Measurements from ENCODE around the gene OLFML2A. TPM values are rescaled to one million over a fixed set of nuclear protein-coding genes. Genes with fewer than 3 reads are reported as not detected.

Gene OLFML2A
- total and polyA plus RNA-seq, 2 of the 13 experiments (the other 11 are each of a cell fraction or from before 2014, with no cell fraction given) = 0.01 to 0.02 TPM

DNA sequence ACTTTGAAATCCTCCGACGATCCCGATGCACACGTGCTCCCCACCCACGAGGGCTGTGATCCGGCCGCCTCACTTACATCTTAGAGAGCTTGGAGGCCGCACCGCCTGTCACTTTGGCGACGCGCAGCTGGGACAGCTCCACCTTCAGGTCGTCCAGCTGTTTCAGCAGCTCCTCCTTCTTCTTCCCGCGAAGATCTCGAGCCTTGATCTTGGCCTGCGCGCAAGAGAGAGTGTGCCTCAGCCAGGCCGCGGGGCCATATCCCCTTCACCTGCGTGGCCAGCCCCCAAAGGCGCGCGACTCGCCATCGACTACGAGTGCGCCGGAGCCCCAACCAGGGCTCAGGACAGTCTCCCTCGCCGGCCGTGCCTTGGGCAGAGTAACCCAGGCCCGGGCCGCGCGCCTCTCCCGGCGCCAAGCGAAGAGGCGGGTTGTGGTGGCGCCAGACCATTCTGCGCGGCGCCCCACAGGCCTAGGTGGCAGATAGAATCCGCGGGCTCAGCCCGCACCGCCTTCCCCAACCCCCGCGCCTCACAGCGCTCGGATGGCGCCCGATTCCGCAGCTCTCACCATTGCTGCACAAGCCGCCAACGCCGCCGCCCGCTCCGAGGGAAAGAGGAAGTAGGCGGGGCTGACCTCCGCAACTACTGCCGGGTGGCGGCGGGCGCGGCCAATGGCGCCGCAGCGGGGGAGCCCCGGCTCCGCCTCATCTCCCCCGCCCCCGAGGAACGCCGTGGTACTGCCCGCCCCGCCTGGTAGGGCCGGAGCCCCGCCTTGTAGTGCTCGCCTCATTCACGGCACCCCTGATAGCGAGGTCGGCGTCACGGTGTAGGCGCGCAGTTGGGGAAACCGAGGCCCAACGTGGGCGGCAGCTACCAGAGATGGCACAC lies 84.7 kb downstream of the OLFML2A start, which contains the start of the genes ARPC5L and RPL35 (continued):
- TF ChIP-seq, protein P1, sequence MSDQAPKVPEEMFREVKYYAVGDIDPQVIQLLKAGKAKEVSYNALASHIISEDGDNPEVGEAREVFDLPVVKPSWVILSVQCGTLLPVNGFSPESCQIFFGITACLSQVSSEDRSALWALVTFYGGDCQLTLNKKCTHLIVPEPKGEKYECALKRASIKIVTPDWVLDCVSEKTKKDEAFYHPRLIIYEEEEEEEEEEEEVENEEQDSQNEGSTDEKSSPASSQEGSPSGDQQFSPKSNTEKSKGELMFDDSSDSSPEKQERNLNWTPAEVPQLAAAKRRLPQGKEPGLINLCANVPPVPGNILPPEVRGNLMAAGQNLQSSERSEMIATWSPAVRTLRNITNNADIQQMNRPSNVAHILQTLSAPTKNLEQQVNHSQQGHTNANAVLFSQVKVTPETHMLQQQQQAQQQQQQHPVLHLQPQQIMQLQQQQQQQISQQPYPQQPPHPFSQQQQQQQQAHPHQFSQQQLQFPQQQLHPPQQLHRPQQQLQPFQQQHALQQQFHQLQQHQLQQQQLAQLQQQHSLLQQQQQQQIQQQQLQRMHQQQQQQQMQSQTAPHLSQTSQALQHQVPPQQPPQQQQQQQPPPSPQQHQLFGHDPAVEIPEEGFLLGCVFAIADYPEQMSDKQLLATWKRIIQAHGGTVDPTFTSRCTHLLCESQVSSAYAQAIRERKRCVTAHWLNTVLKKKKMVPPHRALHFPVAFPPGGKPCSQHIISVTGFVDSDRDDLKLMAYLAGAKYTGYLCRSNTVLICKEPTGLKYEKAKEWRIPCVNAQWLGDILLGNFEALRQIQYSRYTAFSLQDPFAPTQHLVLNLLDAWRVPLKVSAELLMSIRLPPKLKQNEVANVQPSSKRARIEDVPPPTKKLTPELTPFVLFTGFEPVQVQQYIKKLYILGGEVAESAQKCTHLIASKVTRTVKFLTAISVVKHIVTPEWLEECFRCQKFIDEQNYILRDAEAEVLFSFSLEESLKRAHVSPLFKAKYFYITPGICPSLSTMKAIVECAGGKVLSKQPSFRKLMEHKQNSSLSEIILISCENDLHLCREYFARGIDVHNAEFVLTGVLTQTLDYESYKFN (CRISPR knock-in tag; conservative IDR thresholded peaks at IDR 0.05) = peak; percentile 49; the same call in 1 of the 2 replicates
- peak; percentile 92 for TF ChIP-seq ARNT2 (CRISPR knock-in tag; IDR thresholded peaks at IDR 0.05; ENCODE audit: low read depth)
- no peak for TF ChIP-seq CEBPG (CRISPR knock-in tag; IDR thresholded peaks at IDR 0.05)
- TF ChIP-seq MEIS1 (CRISPR knock-in tag; IDR thresholded peaks at IDR 0.05; ENCODE audit: borderline replicate concordance) = no peak; the same call in 1 of the 2 replicates
- TF ChIP-seq, protein P2, sequence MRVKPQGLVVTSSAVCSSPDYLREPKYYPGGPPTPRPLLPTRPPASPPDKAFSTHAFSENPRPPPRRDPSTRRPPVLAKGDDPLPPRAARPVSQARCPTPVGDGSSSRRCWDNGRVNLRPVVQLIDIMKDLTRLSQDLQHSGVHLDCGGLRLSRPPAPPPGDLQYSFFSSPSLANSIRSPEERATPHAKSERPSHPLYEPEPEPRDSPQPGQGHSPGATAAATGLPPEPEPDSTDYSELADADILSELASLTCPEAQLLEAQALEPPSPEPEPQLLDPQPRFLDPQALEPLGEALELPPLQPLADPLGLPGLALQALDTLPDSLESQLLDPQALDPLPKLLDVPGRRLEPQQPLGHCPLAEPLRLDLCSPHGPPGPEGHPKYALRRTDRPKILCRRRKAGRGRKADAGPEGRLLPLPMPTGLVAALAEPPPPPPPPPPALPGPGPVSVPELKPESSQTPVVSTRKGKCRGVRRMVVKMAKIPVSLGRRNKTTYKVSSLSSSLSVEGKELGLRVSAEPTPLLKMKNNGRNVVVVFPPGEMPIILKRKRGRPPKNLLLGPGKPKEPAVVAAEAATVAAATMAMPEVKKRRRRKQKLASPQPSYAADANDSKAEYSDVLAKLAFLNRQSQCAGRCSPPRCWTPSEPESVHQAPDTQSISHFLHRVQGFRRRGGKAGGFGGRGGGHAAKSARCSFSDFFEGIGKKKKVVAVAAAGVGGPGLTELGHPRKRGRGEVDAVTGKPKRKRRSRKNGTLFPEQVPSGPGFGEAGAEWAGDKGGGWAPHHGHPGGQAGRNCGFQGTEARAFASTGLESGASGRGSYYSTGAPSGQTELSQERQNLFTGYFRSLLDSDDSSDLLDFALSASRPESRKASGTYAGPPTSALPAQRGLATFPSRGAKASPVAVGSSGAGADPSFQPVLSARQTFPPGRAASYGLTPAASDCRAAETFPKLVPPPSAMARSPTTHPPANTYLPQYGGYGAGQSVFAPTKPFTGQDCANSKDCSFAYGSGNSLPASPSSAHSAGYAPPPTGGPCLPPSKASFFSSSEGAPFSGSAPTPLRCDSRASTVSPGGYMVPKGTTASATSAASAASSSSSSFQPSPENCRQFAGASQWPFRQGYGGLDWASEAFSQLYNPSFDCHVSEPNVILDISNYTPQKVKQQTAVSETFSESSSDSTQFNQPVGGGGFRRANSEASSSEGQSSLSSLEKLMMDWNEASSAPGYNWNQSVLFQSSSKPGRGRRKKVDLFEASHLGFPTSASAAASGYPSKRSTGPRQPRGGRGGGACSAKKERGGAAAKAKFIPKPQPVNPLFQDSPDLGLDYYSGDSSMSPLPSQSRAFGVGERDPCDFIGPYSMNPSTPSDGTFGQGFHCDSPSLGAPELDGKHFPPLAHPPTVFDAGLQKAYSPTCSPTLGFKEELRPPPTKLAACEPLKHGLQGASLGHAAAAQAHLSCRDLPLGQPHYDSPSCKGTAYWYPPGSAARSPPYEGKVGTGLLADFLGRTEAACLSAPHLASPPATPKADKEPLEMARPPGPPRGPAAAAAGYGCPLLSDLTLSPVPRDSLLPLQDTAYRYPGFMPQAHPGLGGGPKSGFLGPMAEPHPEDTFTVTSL (CRISPR knock-in tag; IDR thresholded peaks at IDR 0.05; ENCODE audit: borderline replicate concordance) = no peak
- TF ChIP-seq RELA (CRISPR knock-in tag; IDR thresholded peaks at IDR 0.05) = no peak; the same call in 1 of the 2 replicates
- TF ChIP-seq NR2F6 (IDR thresholded peaks at IDR 0.05) = no peak
- no peak for TF ChIP-seq NR2F6 (CRISPR knock-in tag; IDR thresholded peaks at IDR 0.05)
- TF ChIP-seq SP1 (IDR thresholded peaks at IDR 0.05) = peak; percentile 26; the same call in 1 of the 2 replicates
- peak; percentile 98 for TF ChIP-seq SP1 (CRISPR knock-in tag; IDR thresholded peaks at IDR 0.05)
- TF ChIP-seq, protein P3, sequence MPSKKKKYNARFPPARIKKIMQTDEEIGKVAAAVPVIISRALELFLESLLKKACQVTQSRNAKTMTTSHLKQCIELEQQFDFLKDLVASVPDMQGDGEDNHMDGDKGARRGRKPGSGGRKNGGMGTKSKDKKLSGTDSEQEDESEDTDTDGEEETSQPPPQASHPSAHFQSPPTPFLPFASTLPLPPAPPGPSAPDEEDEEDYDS (CRISPR knock-in tag; IDR thresholded peaks at IDR 0.05) = peak; percentile 78
- TF ChIP-seq, protein P4, sequence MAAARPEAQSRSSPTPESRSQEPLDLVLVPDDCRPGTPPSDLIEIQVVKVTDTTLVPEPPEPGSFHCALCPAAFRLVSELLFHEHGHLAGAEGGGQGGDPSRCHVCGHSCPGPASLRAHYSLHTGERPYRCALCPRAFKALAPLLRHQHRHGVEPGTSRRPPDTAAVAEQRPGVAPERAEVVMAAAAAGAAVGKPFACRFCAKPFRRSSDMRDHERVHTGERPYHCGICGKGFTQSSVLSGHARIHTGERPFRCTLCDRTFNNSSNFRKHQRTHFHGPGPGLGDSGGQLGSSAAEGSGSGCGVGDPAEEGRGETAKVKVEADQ (CRISPR knock-in tag; IDR thresholded peaks at IDR 0.05; ENCODE audit: borderline replicate concordance) = peak; percentile 84
- peak; percentile 85 for TF ChIP-seq ZIK1 (CRISPR knock-in tag; IDR thresholded peaks at IDR 0.05; ENCODE audit: borderline replicate concordance, low read depth)
- TF ChIP-seq ZKSCAN8 (CRISPR knock-in tag; IDR thresholded peaks at IDR 0.05; ENCODE audit: borderline replicate concordance) = 0 out of 2 replicates have a peak, but pooled peaks have one; percentile 25
- TF ChIP-seq PHF5A (CRISPR knock-in tag; IDR thresholded peaks at IDR 0.05; ENCODE audit: low read depth, unreplicated experiment) = no peak

All from HepG2 (cell line).